T-helper 1 cell treated with Interleukin-12 subunit alpha and Interleukin-12 subunit beta and Interleukin-4 antibody, amounts not matched to agents 30 μg/mL and 1 μg/mL, for 36 hours (primary cell): ENCODE measurements around the gene TAS2R4.
"Not testable (repeated sequence)": the region's sequence is repeated elsewhere in the genome, so short reads cannot be mapped to it uniquely, and the experiment has no call there.

ENCODE experiments used
- H3K27ac Mint-ChIP-seq: one replicate; pipeline ENCODE4 v1.8.0; 2021; ENCODE audit warnings: mild to moderate bottlenecking, mixed read lengths
- H3K27me3 Mint-ChIP-seq: one replicate; pipeline ENCODE4 v1.8.0; 2021; ENCODE audit warnings: low read depth, mixed read lengths
- H3K36me3 Mint-ChIP-seq: one replicate; pipeline ENCODE4 v1.8.0; 2021; ENCODE audit warnings: low read depth, mixed read lengths
- H3K4me1 Mint-ChIP-seq: one replicate; pipeline ENCODE4 v1.8.0; 2021; ENCODE audit warnings: low read depth, mixed read lengths
- H3K4me3 Mint-ChIP-seq: one replicate; pipeline ENCODE4 v1.8.0; 2021; ENCODE audit warnings: mild to moderate bottlenecking, moderate library complexity, mixed read lengths
- H3K9me3 Mint-ChIP-seq: one replicate; pipeline ENCODE4 v1.8.0; 2021; ENCODE audit warnings: mixed read lengths

The TAS2R4 gene

DNA sequence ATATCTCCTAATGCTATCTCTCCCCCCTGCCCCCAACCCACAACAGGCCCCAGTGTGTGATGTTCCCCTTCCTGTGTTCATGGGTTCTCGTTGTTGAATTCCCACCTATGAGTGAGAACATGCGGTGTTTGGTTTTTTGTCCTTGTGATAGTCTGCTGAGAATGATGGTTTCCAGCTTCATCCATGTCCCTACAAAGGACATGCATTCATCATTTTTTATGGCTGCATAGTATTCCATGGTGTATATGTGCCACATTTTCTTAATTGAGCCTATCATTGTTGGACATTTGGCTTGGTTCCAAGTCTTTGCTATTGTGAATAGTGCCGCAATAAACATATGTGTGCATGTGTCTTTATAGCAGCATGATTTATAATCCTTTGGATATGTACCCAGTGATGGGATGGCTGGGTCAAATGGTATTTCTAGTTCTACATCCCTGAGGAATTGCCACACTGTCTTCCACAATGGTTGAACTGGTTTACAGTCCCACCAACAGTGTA, 6.3 kb upstream of the TAS2R4 start:
- not testable (repeated sequence) for H3K27me3 Mint-ChIP-seq, H3K9me3 Mint-ChIP-seq, H3K4me1 Mint-ChIP-seq, H3K4me3 Mint-ChIP-seq, H3K36me3 Mint-ChIP-seq, H3K27ac Mint-ChIP-seq

DNA sequence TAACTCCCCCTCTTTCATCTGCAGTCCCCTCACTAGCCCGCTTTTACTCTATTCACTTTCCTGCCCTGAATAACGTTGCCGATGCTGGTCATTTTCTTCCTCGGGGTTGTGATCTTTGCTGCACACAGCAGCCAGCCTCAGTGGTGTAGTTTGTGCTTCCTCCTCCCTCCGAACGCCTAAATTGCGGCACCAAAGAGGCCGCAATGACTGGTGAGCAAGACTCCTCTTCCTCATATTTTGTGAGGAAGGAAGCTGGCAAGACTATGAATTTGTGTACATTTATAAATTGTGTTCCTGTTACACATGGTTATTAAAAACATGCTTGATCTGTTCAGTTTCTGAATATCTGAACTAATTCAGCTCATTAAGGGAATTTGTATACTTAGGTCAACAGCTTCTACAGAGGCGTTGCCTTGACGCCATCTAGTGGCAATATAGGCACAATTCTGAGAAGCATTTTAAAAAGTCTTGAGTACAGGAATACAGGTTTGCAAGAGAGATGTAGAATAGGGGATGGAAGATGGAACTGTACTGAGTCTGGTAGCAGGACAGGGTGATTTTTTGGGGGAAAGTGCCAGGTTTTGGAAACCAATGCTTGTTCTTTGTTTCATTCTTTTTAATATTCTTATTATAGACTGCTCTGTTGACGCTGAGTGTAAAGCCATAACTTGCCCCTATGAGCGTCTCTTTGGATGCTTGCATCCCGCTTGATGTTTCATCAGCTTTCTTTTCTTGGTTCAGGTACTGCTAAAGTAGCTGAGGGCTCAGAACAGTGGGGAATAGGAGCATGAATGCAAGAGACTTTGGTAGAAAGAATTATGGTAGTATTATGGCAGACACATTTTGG, 9.5 kb downstream of the TAS2R4 start:
- no peak overlapping the region for H3K4me3 Mint-ChIP-seq
- H3K9me3 Mint-ChIP-seq: no peaks in the 10 kb centered on the region
- no peaks in the 10 kb centered on the region for H3K4me1 Mint-ChIP-seq
- H3K27me3 Mint-ChIP-seq: no peaks in the 10 kb centered on the region
- H3K36me3 Mint-ChIP-seq: no peaks in the 10 kb centered on the region
- H3K27ac Mint-ChIP-seq: no peak overlapping the region

DNA sequence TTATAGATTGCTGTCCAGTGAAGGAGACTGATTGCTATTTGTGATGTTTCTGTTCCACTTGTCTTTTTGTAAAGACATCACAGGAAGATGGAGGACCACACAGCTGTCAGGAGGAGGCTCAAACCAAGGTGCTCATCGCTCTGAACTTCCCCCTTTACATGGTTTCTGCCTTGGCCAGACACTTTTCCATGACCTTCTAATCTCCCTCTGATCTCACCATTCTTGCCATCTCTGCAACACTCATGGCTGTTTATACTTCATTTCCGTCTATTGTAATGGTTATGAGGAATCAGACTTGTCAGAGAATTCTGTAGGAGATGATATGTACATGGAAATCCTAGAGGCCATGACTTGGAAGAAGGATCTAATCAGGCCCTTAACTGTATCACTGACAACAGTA, 11.8 kb downstream of the TAS2R4 start:
- Mint-ChIP-seq H3K4me1 (no peaks in the 10 kb centered on the region), H3K27me3 (no peaks in the 10 kb centered on the region), H3K4me3 (no peak overlapping the region), H3K9me3 (no peaks in the 10 kb centered on the region), H3K27ac (no peak overlapping the region), H3K36me3 (no peaks in the 10 kb centered on the region)

DNA sequence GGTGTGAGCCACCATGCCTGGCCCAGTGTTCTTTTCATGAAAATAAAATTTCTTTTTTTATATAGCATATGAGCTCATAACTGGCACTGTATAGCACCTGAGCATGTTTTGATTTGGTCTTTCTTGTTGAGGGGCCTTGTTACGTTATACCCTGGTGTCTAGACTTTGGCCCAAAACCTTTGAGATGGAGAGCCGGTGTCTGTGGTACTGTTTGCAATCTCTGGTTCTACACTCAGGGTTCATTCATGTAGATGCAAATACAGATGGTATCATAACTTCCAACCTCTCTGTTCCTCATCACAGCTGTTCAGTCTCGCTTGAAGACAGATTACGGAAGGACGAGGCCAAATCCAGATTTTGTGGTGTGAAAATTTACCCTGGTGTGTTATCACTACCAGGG, 13.4 kb downstream of the TAS2R4 start, which contains the start of gene TAS2R5:
Gene TAS2R5 (plus strand): TSS at position 301 of the 400 bp plus-strand sequence. CDS start 145 bp downstream, outside the sequence.
- H3K27me3 Mint-ChIP-seq: no peaks in the 10 kb centered on the region
- no peak within 1 kb of the TSS for H3K27ac Mint-ChIP-seq
- no peak within 1 kb of the TSS for H3K4me3 Mint-ChIP-seq
- no peaks in the 10 kb centered on the region for H3K36me3 Mint-ChIP-seq
- H3K4me1 Mint-ChIP-seq: no peaks in the 10 kb centered on the region
- no peaks in the 10 kb centered on the region for H3K9me3 Mint-ChIP-seq

DNA sequence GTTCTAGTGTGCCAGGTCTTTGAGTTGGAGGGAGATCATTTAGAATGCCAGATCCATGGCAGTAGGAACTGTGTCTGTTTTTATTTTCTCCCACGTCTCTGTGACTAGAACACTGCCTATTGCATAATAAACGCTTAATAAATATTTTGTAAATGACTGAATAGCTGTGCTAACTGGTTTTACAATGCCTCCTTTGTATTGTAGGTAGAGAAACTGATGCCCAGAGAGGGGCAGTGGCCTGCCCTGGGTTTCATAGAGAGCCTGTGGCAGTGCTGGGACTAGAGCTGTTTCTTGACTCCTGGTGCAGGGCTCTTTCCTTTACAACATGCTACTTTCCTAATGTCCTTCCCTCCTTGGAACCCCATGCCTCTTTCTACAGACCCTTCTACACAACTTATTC, 16.1 kb downstream of the TAS2R4 start:
- H3K4me1 Mint-ChIP-seq: no peaks in the 10 kb centered on the region
- no peak overlapping the region for H3K27ac Mint-ChIP-seq
- no peaks in the 10 kb centered on the region for H3K9me3 Mint-ChIP-seq
- H3K36me3 Mint-ChIP-seq: no peaks in the 10 kb centered on the region
- no peaks in the 10 kb centered on the region for H3K27me3 Mint-ChIP-seq
- no peak overlapping the region for H3K4me3 Mint-ChIP-seq

DNA sequence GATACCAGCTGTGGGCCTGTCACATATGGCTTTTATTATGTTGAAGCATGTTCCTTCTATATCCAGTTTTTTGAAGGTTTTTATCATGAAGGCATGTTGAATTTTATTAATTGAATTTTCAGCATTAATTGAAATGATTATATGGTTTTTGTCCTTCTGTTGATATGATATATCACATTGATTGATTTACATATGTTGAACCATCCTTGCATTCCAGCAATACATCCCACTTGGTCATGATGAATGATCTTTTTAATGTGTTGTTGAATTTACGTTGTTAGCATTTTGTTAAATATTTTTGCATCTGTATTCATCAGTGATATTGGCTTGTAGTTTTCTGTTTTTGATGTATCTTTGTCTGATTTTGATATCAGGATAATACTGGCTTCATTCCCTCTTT, 43.6 kb downstream of the TAS2R4 start:
- no peaks in the 10 kb centered on the region for H3K4me1 Mint-ChIP-seq
- no peak overlapping the region for H3K4me3 Mint-ChIP-seq
- H3K9me3 Mint-ChIP-seq: peaks cover 46% of the 10 kb centered on the region
- H3K27ac Mint-ChIP-seq: no peak overlapping the region
- no peaks in the 10 kb centered on the region for H3K27me3 Mint-ChIP-seq
- no peaks in the 10 kb centered on the region for H3K36me3 Mint-ChIP-seq

DNA sequence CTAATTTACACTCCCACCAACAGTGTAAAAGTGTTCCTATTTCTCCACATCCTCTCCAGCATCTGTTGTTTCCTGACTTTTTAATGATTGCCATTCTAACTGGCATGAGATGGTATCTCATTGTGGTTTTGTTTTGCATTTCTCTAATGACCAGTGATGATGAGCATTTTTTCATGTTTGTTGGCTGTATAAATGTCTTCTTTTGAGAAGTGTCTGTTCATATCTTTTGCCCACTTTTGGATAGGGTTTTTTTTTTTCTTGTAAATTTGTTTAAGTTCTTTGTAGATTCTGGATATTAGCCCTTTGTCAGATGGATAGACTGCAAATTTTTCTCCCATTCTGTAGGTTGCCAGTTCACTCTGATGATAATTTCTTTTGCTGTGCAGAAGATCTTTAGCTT, 46.0 kb downstream of the TAS2R4 start:
- H3K27ac Mint-ChIP-seq, H3K4me3 Mint-ChIP-seq, H3K27me3 Mint-ChIP-seq, H3K36me3 Mint-ChIP-seq, H3K4me1 Mint-ChIP-seq: not testable (repeated sequence)
- H3K9me3 Mint-ChIP-seq: peaks cover 46% of the 10 kb centered on the region
